GM23338 (cell line): ENCODE data around the gene CLK3.

Source experiments
- CREB1 ChIP-seq: fragments of 250-450 bp; sonication (Bioruptor Pico); IDR thresholded peaks from 2 replicates; pipeline ENCODE4 v1.5.0; 2020; ENCODE audit warnings: low read depth, mild to moderate bottlenecking, moderate library complexity
- ETS1 ChIP-seq: IDR thresholded peaks from 2 replicates; pipeline ENCODE4 v1.6.1; 2016; ENCODE audit warnings: antibody characterized with exemption
- EZH2 ChIP-seq: fragments of 200-600 bp; sonication (generic); IDR thresholded peaks from one replicate; pipeline ENCODE4 v1.8.0; 2017; ENCODE audit warnings: antibody characterized with exemption, mild to moderate bottlenecking, low read depth; ENCODE audit not compliant: unreplicated experiment
- EZH2phosphoT487 ChIP-seq: fragments of 200-600 bp; sonication (generic); IDR thresholded peaks from one replicate; pipeline ENCODE4 v1.8.1; 2018; ENCODE audit warnings: antibody characterized with exemption; ENCODE audit not compliant: unreplicated experiment
- JUNB ChIP-seq: IDR thresholded peaks from one replicate; pipeline ENCODE4 v1.6.1; 2016; ENCODE audit warnings: antibody characterized with exemption; ENCODE audit not compliant: unreplicated experiment
- POLR2AphosphoS5 ChIP-seq: IDR thresholded peaks from 2 replicates; pipeline ENCODE4 v1.6.1; 2016; ENCODE audit warnings: antibody characterized with exemption, low read depth
- REST ChIP-seq: IDR thresholded peaks from one replicate; pipeline ENCODE4 v1.6.1; 2018; ENCODE audit warnings: antibody characterized with exemption; ENCODE audit not compliant: unreplicated experiment
- ZNF114 ChIP-seq: fragments of 250-450 bp; sonication (Bioruptor Pico); IDR thresholded peaks from 2 replicates; pipeline ENCODE4 v1.5.0; 2020; ENCODE audit warnings: mild to moderate bottlenecking, moderate library complexity
- ZNF462 ChIP-seq: fragments of 250-450 bp; sonication (Bioruptor Pico); IDR thresholded peaks from 2 replicates; pipeline ENCODE4 v1.5.0; 2020; ENCODE audit warnings: mild to moderate bottlenecking, moderate library complexity
- TF ChIP-seq, protein P1 (sequence below), 2 experiments: fragments of 200-600 bp in 1 of 2; sonication (generic) in 1 of 2; conservative IDR thresholded peaks; 2 replicates each; pipeline versions ENCODE4 v1.5.1 to v1.6.1; 2016 to 2017; ENCODE audit warnings: antibody characterized with exemption in 2 of 2, low read depth in 2 of 2, mild to moderate bottlenecking in 2 of 2, moderate library complexity in 1 of 2

GRCh38 chr15:74585857-74586256 is 29.8 kb upstream of the CLK3 start:
- TF ChIP-seq, protein P1, sequence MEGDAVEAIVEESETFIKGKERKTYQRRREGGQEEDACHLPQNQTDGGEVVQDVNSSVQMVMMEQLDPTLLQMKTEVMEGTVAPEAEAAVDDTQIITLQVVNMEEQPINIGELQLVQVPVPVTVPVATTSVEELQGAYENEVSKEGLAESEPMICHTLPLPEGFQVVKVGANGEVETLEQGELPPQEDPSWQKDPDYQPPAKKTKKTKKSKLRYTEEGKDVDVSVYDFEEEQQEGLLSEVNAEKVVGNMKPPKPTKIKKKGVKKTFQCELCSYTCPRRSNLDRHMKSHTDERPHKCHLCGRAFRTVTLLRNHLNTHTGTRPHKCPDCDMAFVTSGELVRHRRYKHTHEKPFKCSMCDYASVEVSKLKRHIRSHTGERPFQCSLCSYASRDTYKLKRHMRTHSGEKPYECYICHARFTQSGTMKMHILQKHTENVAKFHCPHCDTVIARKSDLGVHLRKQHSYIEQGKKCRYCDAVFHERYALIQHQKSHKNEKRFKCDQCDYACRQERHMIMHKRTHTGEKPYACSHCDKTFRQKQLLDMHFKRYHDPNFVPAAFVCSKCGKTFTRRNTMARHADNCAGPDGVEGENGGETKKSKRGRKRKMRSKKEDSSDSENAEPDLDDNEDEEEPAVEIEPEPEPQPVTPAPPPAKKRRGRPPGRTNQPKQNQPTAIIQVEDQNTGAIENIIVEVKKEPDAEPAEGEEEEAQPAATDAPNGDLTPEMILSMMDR (conservative IDR thresholded peaks at IDR 0.05; ENCODE audit: low read depth in 2 of 2), result no peak
- no peak for TF ChIP-seq POLR2AphosphoS5
- no peak for TF ChIP-seq EZH2
- no peak for TF ChIP-seq REST
- TF ChIP-seq EZH2phosphoT487, result no peak
- no peak for TF ChIP-seq JUNB
- TF ChIP-seq CREB1 (CRISPR knock-in tag), result no peak
- no peak for TF ChIP-seq ETS1
- no peak for TF ChIP-seq ZNF462 (CRISPR knock-in tag)
- TF ChIP-seq ZNF114 (CRISPR knock-in tag), result no peak
